Measurements from ENCODE around the gene IGIP. TPM values are rescaled to one million over a fixed set of nuclear protein-coding genes. Genes with fewer than 3 reads are reported as not detected.
A peak's percentile ranks its signal among the peaks of the same experiment; 100 is the strongest.

The IGIP gene
- total RNA-seq, 3 donors from 2014 or later (not counting 1 experiment from before 2014, with no cell fraction given), result 2.2 to 4.0 (median 4.0) TPM

DNA sequence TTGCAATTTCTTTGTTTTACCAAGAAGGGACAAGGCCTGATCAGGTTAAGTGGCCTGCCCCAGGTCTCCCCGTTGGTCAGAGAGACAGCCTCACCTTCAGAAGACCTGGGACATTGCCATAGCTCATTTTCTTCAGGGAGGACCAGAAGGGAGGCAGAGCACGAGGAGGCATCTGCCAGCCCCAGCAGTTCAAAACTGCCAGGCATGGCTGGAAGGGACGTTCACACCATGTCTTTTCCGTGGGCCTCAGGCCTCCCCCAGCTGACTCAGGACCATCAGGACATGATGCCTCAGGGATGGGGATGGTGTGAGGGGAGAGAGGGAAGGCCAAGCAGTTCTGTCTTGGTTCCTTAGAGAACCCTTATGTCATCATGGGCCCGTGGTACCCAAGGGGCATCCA lies 16.5 kb downstream of the IGIP start:
- no peak overlapping the region for H3K4me3 Mint-ChIP-seq
- Histone ChIP-seq H3K4me3 (ENCODE audit: low read length) (no peak overlapping the region), H3K9me3 (ENCODE audit: control insufficient read depth, insufficient read depth, low read length) (no peaks in the 10 kb centered on the region), H3K27me3 (ENCODE audit: control insufficient read depth, insufficient read depth, low read length) (peaks cover 15% of the 10 kb centered on the region), H3K4me1 (ENCODE audit: control insufficient read depth, insufficient read depth, low read length) (peaks cover 14% of the 10 kb centered on the region), H3K27ac (ENCODE audit: low read length) (no peak overlapping the region), H3K36me3 (ENCODE audit: control insufficient read depth, insufficient read depth, low read length) (no peaks in the 10 kb centered on the region)
- ATAC-seq, result no peak
- 87% methylated on average over 5 of the region's 5 CpGs for WGBS (ENCODE audit: insufficient coverage)
- intact Hi-C loops (cut with micrococcal nuclease), result loop anchor here (5.0 kb wide), 1 partner anchor 35 kb away; no protein-coding TSS in a partner anchor
- no peak for DNase-seq
- no peak for TF ChIP-seq CTCF (IDR thresholded peaks at IDR 0.05)
- no peaks in the 10 kb centered on the region for H3K36me3 Mint-ChIP-seq
- no peak overlapping the region for H3K27ac Mint-ChIP-seq
- H3K9me3 Mint-ChIP-seq, result no peaks in the 10 kb centered on the region
- peaks cover 8 to 28% of the 10 kb centered on the region in 2 donors for H3K4me1 Mint-ChIP-seq
- peaks cover 17% of the 10 kb centered on the region in 2 donors for H3K27me3 Mint-ChIP-seq (ENCODE audit: low read depth in 2 of 2)

GRCh38 chr5:140142856-140143255 lies 17.1 kb downstream of the IGIP start:
- ATAC-seq (no peak), DNase-seq (no peak)
- no peak for TF ChIP-seq CTCF (IDR thresholded peaks at IDR 0.05)
- Mint-ChIP-seq H3K27ac (no peak overlapping the region), H3K9me3 (no peaks in the 10 kb centered on the region), H3K4me1 (peaks cover 8 to 28% of the 10 kb centered on the region in 2 donors), H3K36me3 (no peaks in the 10 kb centered on the region), H3K27me3 (ENCODE audit: low read depth in 2 of 2) (peaks cover 22 to 23% of the 10 kb centered on the region in 2 donors), H3K4me3 (no peak overlapping the region)
- Histone ChIP-seq H3K36me3 (ENCODE audit: control insufficient read depth, insufficient read depth, low read length) (no peaks in the 10 kb centered on the region), H3K27ac (ENCODE audit: low read length) (no peak overlapping the region), H3K4me3 (ENCODE audit: low read length) (no peak overlapping the region), H3K27me3 (ENCODE audit: control insufficient read depth, insufficient read depth, low read length) (peaks cover 17% of the 10 kb centered on the region), H3K4me1 (ENCODE audit: control insufficient read depth, insufficient read depth, low read length) (peaks cover 14% of the 10 kb centered on the region), H3K9me3 (ENCODE audit: control insufficient read depth, insufficient read depth, low read length) (no peaks in the 10 kb centered on the region)
- intact Hi-C loops (cut with micrococcal nuclease), result loop anchor here (5.0 kb wide), 1 partner anchor 36 kb away; no protein-coding TSS in a partner anchor
- 81% methylated on average over 7 of the region's 7 CpGs for WGBS (ENCODE audit: insufficient coverage)

DNA sequence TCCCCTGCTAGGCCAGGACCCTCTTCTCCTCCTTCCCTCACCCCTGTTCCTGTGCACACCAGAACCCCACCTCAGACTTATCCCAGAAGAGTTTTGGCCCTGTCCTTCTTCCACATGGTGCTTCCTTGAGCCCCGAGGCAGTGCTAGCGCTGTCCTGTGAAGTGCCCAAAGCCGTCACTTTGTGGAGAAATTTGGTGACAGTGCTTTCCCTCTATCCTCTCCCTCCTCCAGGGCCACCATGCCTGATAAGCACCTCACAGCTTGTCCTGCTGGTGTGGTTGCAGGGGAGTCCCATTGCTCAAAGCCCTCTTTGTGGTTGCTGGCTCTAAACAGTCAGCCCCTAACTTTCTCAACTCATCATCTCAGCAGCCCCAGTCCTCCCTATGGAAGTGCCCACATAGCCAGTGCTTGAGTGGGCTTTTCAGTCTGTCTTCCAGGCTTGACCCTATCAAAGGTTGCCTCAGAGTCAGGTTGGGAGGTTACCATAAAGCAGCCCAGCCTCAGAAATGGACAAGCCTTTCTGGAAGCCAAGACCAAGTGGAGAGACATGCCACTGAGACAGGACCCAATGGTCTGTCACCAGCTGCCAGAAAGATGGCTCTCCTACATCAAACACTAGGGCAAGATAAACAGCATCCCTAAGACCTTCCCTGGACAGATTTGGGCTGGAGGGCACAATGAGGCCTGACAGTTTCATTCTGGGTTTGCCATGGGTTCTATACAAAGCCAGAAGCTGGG lies 18.0 kb downstream of the IGIP start:
- Mint-ChIP-seq H3K9me3 (no peaks in the 10 kb centered on the region), H3K27ac (no peak overlapping the region), H3K27me3 (ENCODE audit: low read depth in 2 of 2) (peaks cover 29% of the 10 kb centered on the region in 2 donors), H3K4me3 (no peak overlapping the region), H3K4me1 (peaks cover 8 to 28% of the 10 kb centered on the region in 2 donors), H3K36me3 (no peaks in the 10 kb centered on the region)
- peaks cover 14% of the 10 kb centered on the region for H3K4me1 ChIP-seq (ENCODE audit: control insufficient read depth, insufficient read depth, low read length)
- no peaks in the 10 kb centered on the region for H3K9me3 ChIP-seq (ENCODE audit: control insufficient read depth, insufficient read depth, low read length)
- H3K27ac ChIP-seq (ENCODE audit: low read length), result no peak overlapping the region
- no peak overlapping the region for H3K4me3 ChIP-seq (ENCODE audit: low read length)
- no peak for TF ChIP-seq CTCF (IDR thresholded peaks at IDR 0.05)
- H3K27me3 ChIP-seq (ENCODE audit: control insufficient read depth, insufficient read depth, low read length), result peaks cover 18% of the 10 kb centered on the region
- intact Hi-C loops (cut with micrococcal nuclease), result loop anchor here (1.0 to 5.0 kb wide), 3 partner anchors 14 to 70 kb away; no protein-coding TSS in a partner anchor
- ATAC-seq (peak in 1 of 3 donors; percentile 18), DNase-seq (no peak)
- WGBS (ENCODE audit: insufficient coverage), result 100% methylated on average over 2 of the region's 3 CpGs
- H3K36me3 ChIP-seq (ENCODE audit: control insufficient read depth, insufficient read depth, low read length), result no peaks in the 10 kb centered on the region
